Measurements from ENCODE around the gene RXRG. TPM values are rescaled to one million over a fixed set of nuclear protein-coding genes. Genes with fewer than 3 reads are reported as not detected.

The RXRG gene
- total RNA-seq, 1 experiment from 2014 or later: not detected

GRCh38 chr1:165376811-165377311 is 68.1 kb downstream of the RXRG start:
- peaks cover 15 to 17% of the 10 kb centered on the region in 2 experiments for H3K4me1 Mint-ChIP-seq
- H2BK20ac ChIP-seq (ENCODE audit: low read depth, low read length, poor library complexity, severe bottlenecking): no peak overlapping the region
- H4K91ac ChIP-seq (ENCODE audit: insufficient read length, low read depth, low read length): no peak overlapping the region
- no peak overlapping the region for H4K8ac ChIP-seq (replicated peaks; ENCODE audit: insufficient read length, low read depth, low read length)
- peak overlapping the region; percentile 26 for H3K9ac ChIP-seq (ENCODE audit: extremely low read depth, insufficient read length, low read length)
- H3K27me3 Mint-ChIP-seq (ENCODE audit: low read depth): peaks cover 85% of the 10 kb centered on the region
- H3T11ph ChIP-seq (ENCODE audit: low read length): no peak overlapping the region
- no peaks in the 10 kb centered on the region for H3K36me3 Mint-ChIP-seq (ENCODE audit: insufficient read depth in 1 of 3, low read depth in 3 of 3)
- H4K5ac ChIP-seq (ENCODE audit: insufficient read length, low read depth, low read length): no peak overlapping the region
- 0 out of 2 replicates have a peak, but pooled peaks cover 3% of the 10 kb centered on the region for H3K4me1 ChIP-seq (ENCODE audit: insufficient read depth, low read length)
- no peaks in the 10 kb centered on the region for H3K9me3 ChIP-seq (ENCODE audit: control insufficient read depth, low read depth, low read length)
- H3K14ac ChIP-seq (ENCODE audit: insufficient read depth, low read length): peak overlapping the region; percentile 80
- no peak for DNase-seq
- H3K79me1 ChIP-seq (ENCODE audit: insufficient read depth, low read depth, low read length, poor library complexity, severe bottlenecking): no peaks in the 10 kb centered on the region
- no peak overlapping the region for H3K23ac ChIP-seq (ENCODE audit: insufficient read length, low read depth, low read length)
- H3K23me2 ChIP-seq (ENCODE audit: insufficient read length, low read depth, low read length, poor library complexity, severe bottlenecking): peaks cover 13% of the 10 kb centered on the region
- peak overlapping the region; percentile 71 to 88 for H3K4me3 Mint-ChIP-seq
- no peaks in the 10 kb centered on the region for H3K9me3 Mint-ChIP-seq
- no peak overlapping the region for H3K4ac ChIP-seq (ENCODE audit: low read depth, low read length)
- no peak overlapping the region for H2AFZ ChIP-seq (ENCODE audit: low read length)
- H3K4me2 ChIP-seq (ENCODE audit: insufficient read depth, insufficient read length, low read length): peak overlapping the region; percentile 96
- no CpG with 5 or more reads among the region's 12 CpGs for WGBS (ENCODE audit: extremely low coverage, insufficient read length, low lambda C conversion rate)
- 0 out of 7 replicates have a peak overlapping the region, but pooled peaks of 1 of the 3 experiments have one; percentile 4 for H3K27ac Mint-ChIP-seq
- H3K27me3 ChIP-seq (ENCODE audit: insufficient read depth, low read length): peaks cover 4% of the 10 kb centered on the region; the same call in 1 of the 2 replicates
- H4K20me1 ChIP-seq (ENCODE audit: control insufficient read depth, insufficient read depth, insufficient read length): no peaks in the 10 kb centered on the region
- no peak for TF ChIP-seq CTCF (conservative IDR thresholded peaks at IDR 0.05)
- no peak overlapping the region for H2BK5ac ChIP-seq (ENCODE audit: insufficient read length, low read length)
- H3K79me2 ChIP-seq (ENCODE audit: insufficient read depth, low read length): no peaks in the 10 kb centered on the region
- H2BK120ac ChIP-seq (ENCODE audit: low read depth, low read length, poor library complexity, severe bottlenecking): no peak overlapping the region
- no peak overlapping the region for H2AK5ac ChIP-seq (ENCODE audit: insufficient read length, low read length)
- H2BK15ac ChIP-seq (ENCODE audit: low read depth, low read length): no peak overlapping the region
- H2BK12ac ChIP-seq (ENCODE audit: insufficient read length, low read depth, low read length): no peak overlapping the region
- no peak overlapping the region for H3K18ac ChIP-seq (ENCODE audit: insufficient read length, low read depth, low read length)
- H3K56ac ChIP-seq (ENCODE audit: insufficient read length, low read depth, low read length): no peak overlapping the region
- no peak overlapping the region for H3K27ac ChIP-seq (ENCODE audit: insufficient read length, low read depth, low read length)

Measured in H9 (cell line).